ENCODE results near the gene SPATA3. TPM values are rescaled to one million over a fixed set of nuclear protein-coding genes. Genes with fewer than 3 reads are reported as not detected.

Gene SPATA3
- total RNA-seq, 1 experiment from 2014 or later, result not detected

GRCh38 chr2:231053846-231054245 lies 57.9 kb downstream of the SPATA3 start:
- H3K4me3 ChIP-seq (ENCODE audit: low read length), result no peak overlapping the region
- H3F3A ChIP-seq (ENCODE audit: low read length, unreplicated experiment), result no peaks in the 10 kb centered on the region
- no peak overlapping the region for H3K4me2 ChIP-seq (ENCODE audit: low read length)
- intact Hi-C loops (cut with micrococcal nuclease), result loop anchor here (1.0 to 5.0 kb wide), 2 partner anchors 54 to 232 kb away; no protein-coding TSS in a partner anchor
- no peaks in the 10 kb centered on the region for H3K36me3 ChIP-seq (ENCODE audit: low read depth, low read length)
- DNase-seq (no peak), ATAC-seq (no peak)
- peaks cover 12% of the 10 kb centered on the region for H4K20me1 ChIP-seq (ENCODE audit: low read length)
- H3K9me3 ChIP-seq (ENCODE audit: low read length), result no peaks in the 10 kb centered on the region
- BruUV-seq (replicated peaks), result no TSS peak
- TF ChIP-seq EZH2phosphoT487 (IDR thresholded peaks at IDR 0.05; ENCODE audit: borderline replicate concordance, low read length) (no peak), CTCF (conservative IDR thresholded peaks at IDR 0.05; ENCODE audit: low read depth, low read length) (no peak), EZH2 (IDR thresholded peaks at IDR 0.05; ENCODE audit: low read length, unreplicated experiment) (no peak)
- CTCF ChIA-PET, result no interaction called here
- peaks cover 21% of the 10 kb centered on the region for H3K79me2 ChIP-seq (ENCODE audit: low read length)
- POLR2A ChIA-PET (ENCODE audit: unreplicated experiment), result no interaction called here
- H2AFZ ChIP-seq (ENCODE audit: low read length), result no peak overlapping the region
- peaks cover 9% of the 10 kb centered on the region for H3K4me1 ChIP-seq (ENCODE audit: insufficient read depth, low read length)
- no peak overlapping the region for H3K9ac ChIP-seq (ENCODE audit: low read length)
- no peak overlapping the region for H3K27ac ChIP-seq (ENCODE audit: low read length)
- no peaks in the 10 kb centered on the region for H3K27me3 ChIP-seq (ENCODE audit: low read length)
- H3K9me2 ChIP-seq (replicated peaks; ENCODE audit: low read length), result no peaks in the 10 kb centered on the region

- Histone ChIP-seq H4K20me1 (ENCODE audit: low read length) (peaks cover 37% of the 10 kb centered on the region), H3K9me3 (ENCODE audit: low read length) (no peaks in the 10 kb centered on the region), H3K27ac (ENCODE audit: low read length) (peak within 1 kb of the TSS; percentile 80), H3F3A (ENCODE audit: low read length, unreplicated experiment) (no peaks in the 10 kb centered on the region), H3K9ac (ENCODE audit: low read length) (peak within 1 kb of the TSS; percentile 100), H3K4me1 (ENCODE audit: insufficient read depth, low read length) (peaks cover 26% of the 10 kb centered on the region), H3K27me3 (ENCODE audit: low read length) (no peaks in the 10 kb centered on the region), H3K4me3 (ENCODE audit: low read length) (peak within 1 kb of the TSS; percentile 100), H3K4me2 (ENCODE audit: low read length) (peak within 1 kb of the TSS; percentile 97), H3K9me2 (replicated peaks; ENCODE audit: low read length) (no peaks in the 10 kb centered on the region), H3K79me2 (ENCODE audit: low read length) (peaks cover 50% of the 10 kb centered on the region), H2AFZ (ENCODE audit: low read length) (peak within 1 kb of the TSS; percentile 88), H3K36me3 (ENCODE audit: low read depth, low read length) (peaks cover 8% of the 10 kb centered on the region)
- CTCF ChIA-PET, result interaction anchor here (0.5 kb wide), 1 partner anchor 395 kb away, joined by 5 read pairs; no protein-coding TSS in a partner anchor
- no TSS peak for BruUV-seq (replicated peaks)
- ATAC-seq (peak; percentile 70), DNase-seq (peak; percentile 91)
- POLR2A ChIA-PET (ENCODE audit: unreplicated experiment), result no interaction called here
- intact Hi-C loops (cut with micrococcal nuclease), result loop anchor here (5.0 kb wide), 1 partner anchor 154 kb away; no protein-coding TSS in a partner anchor
- TF ChIP-seq EZH2 (IDR thresholded peaks at IDR 0.05; ENCODE audit: low read length, unreplicated experiment), result no peak
- peak; percentile 89 for TF ChIP-seq CTCF (conservative IDR thresholded peaks at IDR 0.05; ENCODE audit: low read depth, low read length)
- no peak for TF ChIP-seq EZH2phosphoT487 (IDR thresholded peaks at IDR 0.05; ENCODE audit: borderline replicate concordance, low read length)
These were observed 60.8 kb downstream of the SPATA3 start, which contains the start of gene PSMD1 for GRCh38 chr2:231056453-231057416. Gene PSMD1, plus strand, starts transcription at chr2:231056867. Its CDS starts 159 bp downstream, at chr2:231057026.

Data from PC-3 (cell line).